ENCODE measurements around the gene PNO1.

Gene PNO1

GRCh38 chr2:68195096-68195495 lies 37.4 kb downstream of the PNO1 start:
- DNase-seq (ENCODE audit: low spot score), result no peak

GRCh38 chr2:68196120-68196716 lies 38.5 kb downstream of the PNO1 start:
- peak; percentile 56 for DNase-seq (ENCODE audit: low spot score)

GRCh38 chr2:68200157-68200787 lies 42.6 kb downstream of the PNO1 start:
- DNase-seq (ENCODE audit: low spot score), result no peak

GRCh38 chr2:68203587-68203986 lies 45.9 kb downstream of the PNO1 start:
- no peak for DNase-seq (ENCODE audit: low spot score)

GRCh38 chr2:68206793-68207192 lies 49.1 kb downstream of the PNO1 start:
- no peak for DNase-seq (ENCODE audit: low spot score)

- DNase-seq (ENCODE audit: low spot score), result no peak
These were observed 56.7 kb downstream of the PNO1 start for GRCh38 chr2:68214381-68214780.

- no peak for DNase-seq (ENCODE audit: low spot score)
These were observed 59.0 kb downstream of the PNO1 start for GRCh38 chr2:68216454-68217310.

- no peak for DNase-seq (ENCODE audit: low spot score)
These were observed 60.0 kb downstream of the PNO1 start for GRCh38 chr2:68217729-68218128.

- no peak for DNase-seq (ENCODE audit: low spot score)
These were observed 60.7 kb downstream of the PNO1 start for GRCh38 chr2:68218343-68218901.

- DNase-seq (ENCODE audit: low spot score), result peak; percentile 36
These were observed 64.6 kb downstream of the PNO1 start for GRCh38 chr2:68222287-68222686.

- DNase-seq (ENCODE audit: low spot score), result no peak
These were observed 65.7 kb downstream of the PNO1 start for GRCh38 chr2:68223419-68223818.

- DNase-seq (ENCODE audit: low spot score), result peak; percentile 73
These were observed 67.5 kb downstream of the PNO1 start for GRCh38 chr2:68225119-68225632.

Measured in cerebellar cortex (tissue), 1 donor.